RKO (cell line): ENCODE data around the gene HES7.

Source experiments
- DNase-seq: peaks from one replicate; pipeline ENCODE4 v3.0.0-alpha.2; 2016; ENCODE audit warnings: low spot score

The HES7 gene

GRCh38 chr17:8072729-8073461, 51.0 kb downstream of the HES7 start:
- DNase-seq: no peak

- no peak for DNase-seq
Observed at GRCh38 chr17:8072341-8072728, 51.6 kb downstream of the HES7 start.

- no peak for DNase-seq
Observed at GRCh38 chr17:8071496-8071895, 52.4 kb downstream of the HES7 start.
